Nephron progenitor cell (in vitro differentiated cells): ENCODE data around the gene NDFIP2.
A peak's percentile ranks its signal among the peaks of the same experiment; 100 is the strongest.
"Not testable (repeated sequence)": the region's sequence is repeated elsewhere in the genome, so short reads cannot be mapped to it uniquely, and the experiment has no call there.

Experiments
- DNase-seq: peaks from one replicate; pipeline ENCODE4 v3.0.0; 2021
- H3K27ac Mint-ChIP-seq: 2 replicates; pipeline ENCODE4 v1.8.0; 2021; ENCODE audit warnings: mild to moderate bottlenecking, moderate library complexity, mixed read lengths
- H3K27me3 Mint-ChIP-seq: 2 replicates; pipeline ENCODE4 v1.8.0; 2021; ENCODE audit warnings: mild to moderate bottlenecking, low read depth, mixed read lengths; ENCODE audit not compliant: poor library complexity
- H3K36me3 Mint-ChIP-seq: 2 replicates; pipeline ENCODE4 v1.8.0; 2021; ENCODE audit warnings: low read depth, mixed read lengths
- H3K4me1 Mint-ChIP-seq: 2 replicates; pipeline ENCODE4 v1.8.0; 2021; ENCODE audit warnings: mixed read lengths
- H3K4me3 Mint-ChIP-seq: 2 replicates; pipeline ENCODE4 v1.8.0; 2021; ENCODE audit warnings: mild to moderate bottlenecking, moderate library complexity, mixed read lengths
- H3K9me3 Mint-ChIP-seq: 2 replicates; pipeline ENCODE4 v1.8.0; 2021; ENCODE audit warnings: mild to moderate bottlenecking, moderate library complexity, mixed read lengths
- CTCF ChIP-seq: fragments of 200-600 bp; sonication (generic); IDR thresholded peaks from 2 replicates; pipeline ENCODE4 v1.5.0; 2021; ENCODE audit warnings: antibody characterized with exemption

The NDFIP2 gene

GRCh38 chr13:79560954-79561353, 80.0 kb downstream of the NDFIP2 start:
- no peak overlapping the region for H3K4me3 Mint-ChIP-seq
- H3K27ac Mint-ChIP-seq: no peak overlapping the region
- no peaks in the 10 kb centered on the region for H3K27me3 Mint-ChIP-seq
- TF ChIP-seq CTCF: no peak
- H3K36me3 Mint-ChIP-seq: peaks cover 66% of the 10 kb centered on the region
- peaks cover 11% of the 10 kb centered on the region for H3K4me1 Mint-ChIP-seq
- DNase-seq: no peak
- peaks cover 66% of the 10 kb centered on the region for H3K9me3 Mint-ChIP-seq

- peaks cover 65% of the 10 kb centered on the region for H3K36me3 Mint-ChIP-seq
- no peaks in the 10 kb centered on the region for H3K4me1 Mint-ChIP-seq
- H3K27me3 Mint-ChIP-seq: no peaks in the 10 kb centered on the region
- DNase-seq: no peak
- no peak overlapping the region for H3K27ac Mint-ChIP-seq
- H3K4me3 Mint-ChIP-seq: no peak overlapping the region
- peaks cover 76% of the 10 kb centered on the region for H3K9me3 Mint-ChIP-seq
- no peak for TF ChIP-seq CTCF
These were observed 81.6 kb downstream of the NDFIP2 start for GRCh38 chr13:79562557-79562956.

- H3K27me3 Mint-ChIP-seq: no peaks in the 10 kb centered on the region
- no peaks in the 10 kb centered on the region for H3K4me1 Mint-ChIP-seq
- no peak for DNase-seq
- no peak overlapping the region for H3K27ac Mint-ChIP-seq
- H3K36me3 Mint-ChIP-seq: peaks cover 33% of the 10 kb centered on the region
- peaks cover 55% of the 10 kb centered on the region for H3K9me3 Mint-ChIP-seq
- no peak for TF ChIP-seq CTCF
- no peak overlapping the region for H3K4me3 Mint-ChIP-seq
These were observed 85.2 kb downstream of the NDFIP2 start for GRCh38 chr13:79566118-79566517.

GRCh38 chr13:79571147-79571546, 90.2 kb downstream of the NDFIP2 start:
- no peaks in the 10 kb centered on the region for H3K4me1 Mint-ChIP-seq
- H3K27ac Mint-ChIP-seq: peak overlapping the region; percentile 78
- TF ChIP-seq CTCF: no peak
- no peak overlapping the region for H3K4me3 Mint-ChIP-seq
- no peaks in the 10 kb centered on the region for H3K27me3 Mint-ChIP-seq
- H3K9me3 Mint-ChIP-seq: peaks cover 8% of the 10 kb centered on the region
- no peak for DNase-seq
- no peaks in the 10 kb centered on the region for H3K36me3 Mint-ChIP-seq

- H3K4me1 Mint-ChIP-seq, H3K27ac Mint-ChIP-seq, H3K9me3 Mint-ChIP-seq, DNase-seq, H3K4me3 Mint-ChIP-seq, H3K27me3 Mint-ChIP-seq: not testable (repeated sequence)
- peaks cover 10% of the 10 kb centered on the region for H3K36me3 Mint-ChIP-seq
These were observed 92.9 kb downstream of the NDFIP2 start for GRCh38 chr13:79573892-79574291.

- Mint-ChIP-seq H3K4me3 (no peak overlapping the region), H3K27me3 (no peaks in the 10 kb centered on the region), H3K27ac (no peak overlapping the region), H3K4me1 (no peaks in the 10 kb centered on the region), H3K36me3 (peaks cover 7% of the 10 kb centered on the region), H3K9me3 (peaks cover 16% of the 10 kb centered on the region)
- DNase-seq: no peak
- no peak for TF ChIP-seq CTCF
These were observed 100.9 kb downstream of the NDFIP2 start for GRCh38 chr13:79581870-79582315.
